NCI-H460 (cell line): Measurements from ENCODE around the gene GALNT18. TPM values are rescaled to one million over a fixed set of nuclear protein-coding genes. Genes with fewer than 3 reads are reported as not detected.

Source experiments
- DNase-seq: peaks from one replicate; pipeline ENCODE4 v3.0.0-alpha.2; 2016; ENCODE audit warnings: low read depth; ENCODE audit errors: extremely low read depth
- total RNA-seq: library from RNA; depleted of rRNA; stranded (reverse); fragments of >200 nt; shearing (Covaris generic); gene quantifications from 2 replicates; pipeline ENCODE4 v1.2.3, GENCODE V29; 2014

GALNT18 gene
- total RNA-seq, 1 experiment from 2014 or later = 4.6 TPM

DNA sequence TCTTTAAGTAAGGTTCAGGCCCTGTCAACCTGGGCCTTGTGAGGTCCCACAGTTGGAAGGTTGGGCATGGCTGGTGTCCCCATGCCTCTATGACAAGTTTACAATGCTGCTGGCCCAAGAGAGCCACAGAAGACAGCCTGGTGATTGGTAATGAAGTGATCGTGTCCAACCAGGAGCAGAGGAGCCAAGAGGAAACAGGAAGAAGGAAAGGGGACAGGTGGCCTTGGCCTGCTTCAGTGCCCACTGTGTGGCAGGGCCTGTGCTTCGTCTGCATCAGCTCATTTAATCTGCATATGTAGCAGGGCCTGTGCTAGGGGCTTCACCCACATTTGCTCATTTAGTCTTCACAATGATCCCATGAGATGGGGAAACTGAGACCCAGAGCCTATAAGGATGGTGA is 226.7 kb downstream of the GALNT18 start:
- DNase-seq = no peak

DNA sequence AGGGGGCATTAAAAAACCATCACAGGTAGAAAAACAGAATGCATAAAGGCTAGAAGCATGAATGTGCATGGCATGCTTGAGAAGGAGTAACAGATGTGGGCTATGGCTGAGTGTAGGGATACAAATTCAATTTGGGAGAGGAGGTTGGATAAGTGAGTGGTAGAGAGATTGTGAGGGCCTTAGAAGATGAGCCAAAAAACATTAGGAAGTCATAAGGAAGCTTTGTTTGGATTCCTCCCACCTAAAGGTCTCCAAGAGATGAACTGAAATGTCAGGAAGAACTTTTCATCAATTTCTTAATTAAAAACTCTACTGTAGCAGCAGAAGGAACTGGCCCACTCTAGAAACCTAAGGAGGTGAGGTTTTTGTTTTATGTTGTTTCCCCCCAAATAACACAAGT is 227.6 kb downstream of the GALNT18 start:
- DNase-seq = no peak

- DNase-seq = no peak
Measured at GRCh38 chr11:11391796-11392463, 229.9 kb downstream of the GALNT18 start.

DNA sequence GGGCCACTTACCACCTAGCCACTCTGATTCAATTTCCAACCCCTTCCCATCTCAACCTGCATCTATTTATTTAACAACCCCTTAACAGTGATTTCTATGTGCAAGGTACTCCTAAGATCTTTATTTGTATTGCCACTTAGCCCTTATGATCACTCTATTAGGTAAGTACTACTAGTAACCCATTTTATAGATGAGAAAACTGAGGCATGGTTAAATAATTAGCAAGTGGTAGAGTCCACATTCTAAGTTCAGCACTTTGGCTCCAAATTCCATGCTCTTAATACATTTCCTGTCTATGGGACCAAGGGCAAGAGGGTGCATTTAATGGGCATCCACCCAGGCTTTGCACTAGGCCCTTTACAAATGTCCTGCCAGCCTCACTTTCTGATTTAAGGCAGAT is 230.6 kb downstream of the GALNT18 start:
- DNase-seq = no peak

GRCh38 chr11:11390068-11390771 is 231.6 kb downstream of the GALNT18 start:
- DNase-seq = no peak

GRCh38 chr11:11389238-11389637 is 232.6 kb downstream of the GALNT18 start:
- DNase-seq = no peak

DNA sequence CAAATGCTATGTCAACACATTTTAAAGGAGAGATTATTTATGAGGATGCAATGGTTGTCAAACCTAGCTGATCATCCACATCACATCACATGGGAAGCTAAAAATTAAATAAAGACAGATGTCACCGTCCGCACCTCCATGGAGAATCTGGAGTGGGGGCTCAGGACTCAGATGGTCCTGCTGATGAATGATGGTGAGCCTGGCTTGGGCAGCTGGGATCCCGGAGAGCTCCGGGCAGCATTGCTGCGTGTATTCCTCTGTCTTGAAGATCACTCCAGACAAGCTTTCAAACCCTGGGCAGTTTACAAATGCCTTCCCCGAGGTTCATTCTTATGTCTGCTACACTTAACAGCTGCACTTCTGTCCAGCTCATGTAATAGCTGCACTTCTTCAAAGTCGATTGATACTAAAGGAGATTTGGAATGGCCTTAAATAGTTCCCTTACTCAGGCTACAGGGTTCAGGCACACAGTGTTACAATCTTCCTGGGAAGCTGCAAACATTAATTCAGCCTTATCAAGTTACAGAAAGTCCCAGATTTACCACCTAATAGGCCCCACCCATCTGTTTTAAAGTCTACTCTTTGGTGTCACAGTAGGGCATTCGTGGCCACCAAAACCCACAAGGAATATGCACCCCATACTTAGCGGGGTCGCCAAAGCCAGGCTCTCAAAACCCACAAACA is 234.0 kb downstream of the GALNT18 start:
- no peak for DNase-seq

DNA sequence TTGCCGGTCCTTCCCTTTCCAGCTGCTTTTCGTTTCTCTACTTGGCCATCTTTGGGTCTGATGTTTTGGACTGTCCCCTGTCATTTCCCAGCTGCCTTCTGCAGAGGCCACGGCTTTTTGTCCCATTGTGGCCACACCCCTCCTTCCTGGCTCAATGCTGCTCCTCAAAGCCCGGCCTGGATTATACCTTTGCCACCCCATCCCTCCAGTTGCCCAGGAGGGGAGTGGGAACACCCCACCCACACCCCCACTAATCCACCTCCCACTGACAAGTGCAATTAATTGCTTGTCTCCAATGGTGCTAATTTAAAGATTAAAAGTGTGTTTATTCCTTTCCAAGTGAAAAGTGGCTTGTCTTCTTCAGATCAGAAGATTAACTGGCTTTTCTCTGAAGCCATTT is 234.6 kb downstream of the GALNT18 start:
- no peak for DNase-seq

DNA sequence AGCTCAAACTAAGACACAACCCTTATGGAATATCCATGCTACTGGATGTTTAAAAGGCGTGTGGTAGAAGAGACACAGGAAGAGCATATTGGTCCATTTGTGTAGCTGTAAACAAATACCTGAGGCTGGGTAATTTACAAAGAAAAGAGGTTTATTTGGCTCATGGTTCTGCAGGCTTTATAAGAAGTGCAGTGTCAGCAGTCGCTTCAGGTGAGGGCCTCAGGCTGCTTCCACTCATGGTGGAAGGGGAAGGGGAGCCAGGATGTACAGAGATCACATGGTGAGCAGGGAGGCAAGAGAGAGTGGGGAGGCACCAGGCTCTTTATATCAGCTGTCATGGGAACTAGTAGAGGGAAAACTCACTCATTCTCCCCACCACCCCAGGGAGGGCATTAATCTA is 237.0 kb downstream of the GALNT18 start:
- no peak for DNase-seq

DNA sequence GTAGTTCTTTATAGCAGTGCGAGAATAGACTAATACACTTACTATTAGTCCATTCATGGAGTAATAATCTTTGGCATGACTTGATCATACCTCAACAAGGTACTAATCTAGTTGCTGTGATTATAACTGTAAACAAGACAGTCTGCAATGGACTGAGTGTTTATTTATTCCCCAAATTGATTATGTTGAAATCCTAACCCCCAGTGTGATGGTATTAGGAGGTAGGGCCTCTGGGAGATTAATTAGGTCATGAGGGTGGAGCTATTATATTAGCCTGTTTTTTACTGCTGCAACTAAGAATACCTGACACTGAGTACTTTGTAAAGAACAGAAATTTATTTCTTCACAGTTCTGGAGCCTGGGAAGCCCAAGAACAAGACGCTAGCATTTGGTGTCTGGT is 237.8 kb downstream of the GALNT18 start:
- no peak for DNase-seq

DNA sequence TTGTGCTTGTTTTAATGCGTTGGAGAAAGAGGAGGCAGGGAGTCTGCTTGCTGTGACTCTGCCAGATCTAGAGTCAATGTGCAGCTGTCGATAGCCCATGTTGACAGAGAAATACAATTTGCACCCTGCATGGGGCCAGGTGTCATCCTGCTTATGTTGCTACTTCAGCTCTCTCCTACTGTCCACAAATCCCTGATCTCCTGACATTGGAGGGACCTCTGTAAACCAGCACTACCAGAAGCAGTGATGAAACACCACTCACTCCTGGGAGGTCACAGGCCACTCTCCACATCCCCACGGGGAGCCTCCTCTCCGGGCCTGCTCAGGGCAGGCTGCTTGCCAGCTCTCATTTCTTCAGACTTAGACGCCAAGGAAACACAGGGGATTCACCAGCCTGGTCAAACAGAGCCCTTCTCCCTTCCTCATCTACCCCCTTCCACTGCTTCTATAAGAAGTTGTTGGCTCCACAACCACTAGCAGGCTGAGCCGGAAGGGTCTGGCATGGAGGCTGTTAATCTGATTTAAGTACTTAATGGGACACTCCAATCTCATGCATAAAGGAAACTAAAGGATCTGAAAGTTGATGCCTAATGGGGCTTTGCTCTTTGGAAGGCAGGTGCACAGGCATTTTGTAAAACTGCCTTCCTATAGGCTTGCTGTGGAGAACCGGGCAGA is 238.8 kb downstream of the GALNT18 start:
- DNase-seq = no peak

DNA sequence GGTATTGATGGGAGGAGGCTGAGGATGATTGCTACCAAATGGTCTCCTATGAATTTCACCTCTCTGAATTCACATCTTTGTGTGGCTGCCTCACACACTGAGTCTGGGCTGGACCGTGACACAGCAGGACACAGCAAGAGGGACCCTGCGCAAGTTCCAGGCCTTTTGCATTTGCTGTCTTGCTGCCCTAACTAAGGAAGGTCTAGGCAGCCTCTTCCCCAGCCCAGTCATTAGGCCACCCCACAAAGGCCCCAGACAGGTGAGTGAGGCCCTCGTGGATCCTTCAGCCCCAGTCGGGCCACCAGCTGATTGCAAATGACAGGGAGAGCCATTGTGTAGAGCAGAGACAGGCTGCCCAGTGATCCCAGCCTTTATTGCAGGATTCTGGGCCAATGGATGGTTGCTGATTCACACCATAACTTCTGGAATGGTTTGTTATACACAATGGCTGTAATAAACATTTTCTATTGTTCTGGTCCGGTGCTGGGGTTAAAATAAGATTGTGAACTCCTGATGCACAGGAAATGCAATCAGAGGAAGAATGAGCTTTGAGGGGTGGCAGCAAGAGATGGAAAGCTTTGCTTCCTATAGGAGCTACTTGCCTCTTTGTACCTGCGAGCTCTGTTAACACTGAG is 240.2 kb downstream of the GALNT18 start:
- no peak for DNase-seq

- no peak for DNase-seq
Measured at GRCh38 chr11:11380883-11381282, 240.9 kb downstream of the GALNT18 start.

GRCh38 chr11:11380340-11380739 is 241.5 kb downstream of the GALNT18 start:
- DNase-seq = no peak

DNA sequence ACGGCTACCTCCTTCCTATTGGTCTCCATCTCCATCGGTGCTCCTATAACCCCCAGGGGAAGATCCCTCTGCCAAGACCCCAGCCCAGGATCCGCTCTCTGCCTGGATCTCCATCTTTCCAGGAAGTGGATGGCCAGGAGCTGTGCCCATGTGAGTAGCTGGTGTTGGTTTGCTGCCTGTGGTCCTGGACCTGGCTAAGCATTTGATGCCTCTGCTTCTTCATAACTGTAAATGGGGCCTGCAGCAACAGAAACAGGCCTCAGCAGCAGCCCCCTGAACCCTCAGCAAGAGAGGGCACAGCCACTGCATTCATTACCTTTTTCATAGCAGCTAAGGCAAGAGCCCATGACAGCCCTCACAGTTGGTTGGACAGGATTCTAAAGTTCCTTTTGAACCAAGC is 242.1 kb downstream of the GALNT18 start:
- no peak for DNase-seq

- DNase-seq = no peak
Measured at GRCh38 chr11:11378184-11378940, 243.4 kb downstream of the GALNT18 start.

GRCh38 chr11:11374358-11375148 is 247.3 kb downstream of the GALNT18 start:
- no peak for DNase-seq

DNA sequence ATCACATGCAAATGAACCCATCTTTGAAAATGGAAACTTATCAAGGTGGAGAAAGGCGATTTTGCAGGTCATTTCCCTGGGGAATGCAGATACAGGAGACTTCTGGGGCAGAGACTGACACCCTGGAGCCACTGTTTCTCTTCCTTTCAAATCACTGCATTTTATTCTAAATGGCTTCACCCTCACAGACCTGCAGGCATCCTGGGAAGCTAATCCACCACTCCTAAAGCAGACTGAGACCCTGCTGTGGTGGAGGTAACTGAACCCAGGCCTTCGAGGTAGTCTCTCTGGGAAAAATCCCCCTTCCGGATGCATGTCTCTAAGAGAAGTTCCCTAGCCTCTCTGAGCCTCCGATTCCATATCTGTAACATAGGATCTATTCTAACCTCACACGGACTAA is 247.9 kb downstream of the GALNT18 start:
- no peak for DNase-seq

DNA sequence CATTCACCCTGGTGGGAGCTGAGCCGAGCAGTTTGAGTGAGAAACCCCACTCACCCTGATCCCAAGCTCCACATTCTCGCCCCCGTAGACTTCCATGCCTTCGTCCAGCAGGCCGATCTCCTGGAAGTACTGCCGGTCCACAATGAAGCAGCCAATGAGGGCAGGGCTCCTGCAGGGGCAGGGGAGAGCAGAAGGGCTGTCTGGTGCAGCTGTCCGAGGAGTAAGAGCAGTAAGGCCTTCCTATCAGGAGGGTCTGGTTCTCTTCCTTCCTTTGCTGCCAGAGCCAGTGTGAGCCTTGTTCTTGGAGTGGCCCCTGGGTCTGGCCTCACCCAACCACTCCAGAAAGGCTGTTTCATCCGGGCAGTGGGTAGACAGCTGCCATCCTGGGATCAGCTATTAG is 249.3 kb downstream of the GALNT18 start:
- no peak for DNase-seq

- DNase-seq = no peak
Measured at GRCh38 chr11:11370962-11371303, 250.9 kb downstream of the GALNT18 start.
